ENCODE results near the gene NTN3.
A peak's percentile ranks its signal among the peaks of the same experiment; 100 is the strongest.

NTN3 gene

DNA sequence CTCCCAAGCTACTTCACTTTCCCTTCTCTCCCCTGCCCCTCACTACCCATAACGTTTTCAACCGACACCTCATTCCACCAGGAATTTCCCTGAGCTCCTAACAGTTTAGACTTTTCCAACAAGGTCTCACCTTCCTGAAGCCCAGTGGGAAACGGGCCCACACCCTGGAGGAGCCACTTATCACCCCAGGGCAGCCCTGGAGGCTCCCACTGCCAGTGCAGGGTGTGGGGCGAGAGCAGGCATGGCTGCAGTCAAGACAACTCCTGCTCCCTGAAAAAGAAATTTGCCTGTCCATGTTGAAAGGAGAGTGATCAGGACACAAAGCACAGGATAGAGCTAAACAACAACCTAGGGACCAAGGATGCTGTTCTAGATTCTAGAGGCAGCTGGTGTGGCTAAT is 43.6 kb upstream of the NTN3 start:
- DNase-seq (ENCODE audit: low read depth): no peak
- TF ChIP-seq, protein P1, sequence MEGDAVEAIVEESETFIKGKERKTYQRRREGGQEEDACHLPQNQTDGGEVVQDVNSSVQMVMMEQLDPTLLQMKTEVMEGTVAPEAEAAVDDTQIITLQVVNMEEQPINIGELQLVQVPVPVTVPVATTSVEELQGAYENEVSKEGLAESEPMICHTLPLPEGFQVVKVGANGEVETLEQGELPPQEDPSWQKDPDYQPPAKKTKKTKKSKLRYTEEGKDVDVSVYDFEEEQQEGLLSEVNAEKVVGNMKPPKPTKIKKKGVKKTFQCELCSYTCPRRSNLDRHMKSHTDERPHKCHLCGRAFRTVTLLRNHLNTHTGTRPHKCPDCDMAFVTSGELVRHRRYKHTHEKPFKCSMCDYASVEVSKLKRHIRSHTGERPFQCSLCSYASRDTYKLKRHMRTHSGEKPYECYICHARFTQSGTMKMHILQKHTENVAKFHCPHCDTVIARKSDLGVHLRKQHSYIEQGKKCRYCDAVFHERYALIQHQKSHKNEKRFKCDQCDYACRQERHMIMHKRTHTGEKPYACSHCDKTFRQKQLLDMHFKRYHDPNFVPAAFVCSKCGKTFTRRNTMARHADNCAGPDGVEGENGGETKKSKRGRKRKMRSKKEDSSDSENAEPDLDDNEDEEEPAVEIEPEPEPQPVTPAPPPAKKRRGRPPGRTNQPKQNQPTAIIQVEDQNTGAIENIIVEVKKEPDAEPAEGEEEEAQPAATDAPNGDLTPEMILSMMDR (conservative IDR thresholded peaks at IDR 0.05; ENCODE audit: low read depth, low read length): no peak
- no peak overlapping the region for H3K4me3 ChIP-seq (ENCODE audit: low read depth, low read length)

DNA sequence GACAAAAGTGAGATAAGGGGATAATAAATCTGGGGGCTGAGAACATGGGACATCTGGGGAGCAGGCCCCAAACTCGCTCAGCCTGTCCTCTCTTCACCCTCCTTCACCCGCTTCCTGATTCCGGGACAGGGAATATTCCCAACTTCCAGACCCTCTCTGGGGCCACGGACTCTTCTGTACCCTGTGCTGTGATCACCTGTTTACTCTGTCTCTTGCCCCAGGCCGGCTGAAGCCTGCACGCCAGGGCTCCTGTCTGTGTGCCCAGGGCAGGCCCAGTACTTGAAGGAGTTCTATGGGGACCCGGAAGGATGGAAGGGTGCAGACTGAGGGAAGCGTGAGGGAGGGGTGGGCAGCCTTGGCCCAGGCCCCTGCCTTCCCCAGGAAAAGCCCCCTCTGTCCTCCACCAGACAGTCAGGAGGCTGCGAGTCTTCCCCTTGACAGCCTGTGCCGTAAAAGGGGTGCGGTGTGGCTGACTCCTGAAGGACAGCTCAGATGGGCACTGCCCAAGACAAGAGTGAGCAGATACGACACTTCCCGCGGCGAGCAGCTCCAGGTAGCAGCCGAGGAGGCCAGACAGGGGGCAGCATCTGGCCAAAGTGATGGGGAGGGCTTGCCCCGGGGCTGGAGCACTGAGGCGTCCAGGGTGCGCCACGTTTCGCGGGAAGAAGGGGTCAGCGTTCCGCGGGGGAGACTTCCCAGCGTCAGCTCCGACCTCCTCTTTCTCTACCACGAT is 42.9 kb upstream of the NTN3 start:
- peak overlapping the region; percentile 84 for H3K4me3 ChIP-seq (ENCODE audit: low read depth, low read length)
- peak; percentile 30 for DNase-seq (ENCODE audit: low read depth)
- TF ChIP-seq, protein P1 (conservative IDR thresholded peaks at IDR 0.05; ENCODE audit: low read depth, low read length): peak; percentile 52

DNA sequence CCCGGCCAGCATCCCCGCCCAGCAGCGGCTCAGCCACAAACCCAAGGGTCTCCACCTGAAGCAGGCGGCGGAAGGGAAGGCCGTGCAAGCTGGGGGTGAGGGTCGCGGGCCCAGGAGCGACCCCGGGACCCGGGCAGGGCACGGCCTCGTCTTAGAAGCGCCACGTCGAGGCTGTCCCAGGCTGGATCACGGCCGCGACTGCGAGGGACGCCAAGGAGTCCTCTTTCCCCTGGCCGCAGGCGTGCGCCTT is 42.4 kb upstream of the NTN3 start:
- TF ChIP-seq, protein P1 (conservative IDR thresholded peaks at IDR 0.05; ENCODE audit: low read depth, low read length): no peak
- no peak for DNase-seq (ENCODE audit: low read depth)
- peak overlapping the region; percentile 84 for H3K4me3 ChIP-seq (ENCODE audit: low read depth, low read length)

DNA sequence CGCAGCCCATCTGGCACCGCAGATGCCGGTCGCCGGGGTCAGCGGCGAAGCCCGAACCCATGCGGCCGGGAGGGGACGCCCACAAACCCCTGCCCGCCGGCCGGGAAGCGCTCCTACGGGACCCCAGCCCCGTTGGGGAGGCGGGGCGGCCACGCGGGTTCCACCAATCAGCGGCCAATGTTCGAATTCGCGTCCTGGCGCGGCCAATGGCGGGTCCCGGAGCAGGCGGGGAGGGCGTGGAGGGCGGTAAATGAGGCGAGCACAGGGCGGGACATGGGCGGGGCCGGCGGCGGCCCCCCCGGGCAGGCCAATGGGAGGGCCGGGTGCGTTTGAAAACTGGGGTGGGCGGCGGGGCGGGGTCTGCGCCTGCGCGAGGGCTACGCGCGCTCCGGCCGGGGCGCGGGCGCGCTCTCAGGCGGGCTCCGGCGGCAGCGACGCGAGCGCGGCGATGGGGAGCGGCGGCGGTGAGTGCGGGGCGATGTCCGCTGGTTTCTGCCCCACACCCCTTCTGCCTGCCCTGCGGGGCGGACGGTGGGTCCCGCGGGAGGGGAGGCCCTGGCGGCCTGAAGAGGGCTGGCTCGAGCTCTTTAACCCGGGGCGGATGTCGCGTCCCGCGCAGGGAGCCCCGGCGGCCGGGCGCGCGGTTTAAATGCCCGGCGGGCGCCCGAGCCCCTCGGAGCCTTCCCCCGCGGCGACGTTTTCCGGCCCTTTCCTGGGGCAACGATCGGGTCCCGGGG is 41.9 kb upstream of the NTN3 start, which contains the start of gene CCNF:
CCNF (plus strand) TSS at position 414 of the 737 bp plus-strand sequence; CDS start at position 449, 35 bp downstream.
- peak; percentile 96 for DNase-seq (ENCODE audit: low read depth)
- TF ChIP-seq, protein P1 (conservative IDR thresholded peaks at IDR 0.05; ENCODE audit: low read depth, low read length): no peak
- peak within 1 kb of the TSS; percentile 87 for H3K4me3 ChIP-seq (ENCODE audit: low read depth, low read length)

DNA sequence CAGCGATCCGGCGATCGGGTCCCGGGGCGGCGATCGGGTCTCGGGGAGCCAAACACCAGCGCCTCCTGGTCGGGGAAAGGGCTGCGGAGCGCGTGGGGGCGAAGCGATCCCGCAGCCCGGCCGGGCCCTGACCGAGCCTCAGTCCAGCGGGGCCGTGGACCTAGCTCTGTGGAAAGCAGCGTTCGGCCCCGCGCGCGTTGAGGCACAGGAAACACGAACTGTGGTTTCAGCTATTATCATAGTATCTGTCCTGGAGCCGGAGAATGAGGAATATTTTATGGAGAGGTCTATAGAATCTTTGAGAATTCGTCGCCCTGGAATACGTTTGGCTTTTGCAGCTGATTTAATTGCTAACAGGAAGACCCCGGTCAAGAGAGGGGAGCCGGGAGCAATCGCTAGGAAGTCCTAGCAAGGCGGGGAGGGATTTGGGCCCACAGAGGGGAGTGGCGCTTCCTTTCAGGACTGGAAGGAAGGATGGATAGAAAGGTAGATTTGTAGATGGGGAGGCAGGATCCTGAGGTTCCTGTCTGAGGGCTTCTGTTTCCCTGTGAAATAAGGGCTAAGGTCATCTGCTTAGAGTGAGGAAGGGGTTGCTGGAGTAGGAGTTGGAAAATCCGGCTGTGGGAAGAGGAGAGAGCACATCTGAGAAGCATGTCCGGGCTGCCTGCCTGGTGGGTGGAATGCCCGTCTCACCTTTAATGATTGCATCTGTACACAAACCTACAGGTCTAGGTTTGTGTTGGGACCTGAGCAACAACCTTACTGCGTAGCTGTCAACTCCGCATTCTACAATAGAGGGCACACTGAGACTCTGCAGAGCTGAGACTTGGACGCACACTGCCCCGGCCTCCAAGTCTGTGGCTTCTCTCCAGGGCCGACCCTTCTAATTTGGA is 41.1 kb upstream of the NTN3 start:
- TF ChIP-seq, protein P1 (conservative IDR thresholded peaks at IDR 0.05; ENCODE audit: low read depth, low read length): peak; percentile 42
- peak; percentile 47 for DNase-seq (ENCODE audit: low read depth)
- peak overlapping the region; percentile 87 for H3K4me3 ChIP-seq (ENCODE audit: low read depth, low read length)

DNA sequence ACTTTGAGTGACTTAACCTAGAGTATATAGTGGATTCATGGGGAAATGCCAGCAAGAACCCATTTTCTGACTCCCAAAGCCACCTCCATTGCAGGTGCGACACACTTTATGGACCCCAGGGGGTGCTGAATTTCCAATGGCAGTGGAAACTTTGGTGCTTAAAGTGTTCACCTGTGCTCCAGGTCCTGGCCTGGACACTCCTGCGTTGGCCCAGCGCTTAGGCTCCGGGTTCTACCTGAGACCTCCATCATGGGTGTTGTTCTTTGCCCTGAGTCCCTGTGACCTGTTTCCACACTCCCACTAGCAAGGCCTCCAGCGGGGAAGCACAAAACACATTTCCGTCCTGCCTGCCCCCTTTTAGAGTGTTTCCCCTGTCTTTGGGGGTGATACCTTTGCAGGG is 38.8 kb upstream of the NTN3 start:
- DNase-seq (ENCODE audit: low read depth): no peak
- TF ChIP-seq, protein P1 (conservative IDR thresholded peaks at IDR 0.05; ENCODE audit: low read depth, low read length): peak; percentile 29
- no peak overlapping the region for H3K4me3 ChIP-seq (ENCODE audit: low read depth, low read length)

Data from choroid plexus epithelial cell (primary cell).